Sigmoid colon (tissue), 7 donors: Measurements from ENCODE around the gene KRTAP4-9. TPM values are rescaled to one million over a fixed set of nuclear protein-coding genes. Genes with fewer than 3 reads are reported as not detected.
"Not testable (repeated sequence)": the region's sequence is repeated elsewhere in the genome, so short reads cannot be mapped to it uniquely, and the experiment has no call there.

ENCODE experiments used
- DNase-seq: peaks from one replicate; pipeline ENCODE4 v3.0.0-alpha.2; 2019
- H3K27ac ChIP-seq, 4 donors: fragments of 200-600 bp; sonication (generic); one replicate each; pipeline ENCODE4 v1.5.1; 2016 to 2019; ENCODE audit warnings: mild to moderate bottlenecking in 1 of 4
- H3K27me3 ChIP-seq, 3 donors: fragments of 200-600 bp; sonication (generic); one replicate each; pipeline ENCODE4 v1.5.1; 2019; ENCODE audit warnings: mild to moderate bottlenecking in 1 of 3
- H3K36me3 ChIP-seq, 4 donors: fragments of 200-600 bp; sonication (generic); one replicate each; pipeline ENCODE4 v1.5.1; 2016 to 2019
- H3K4me1 ChIP-seq, 4 donors: fragments of 200-600 bp; sonication (generic); one replicate each; pipeline ENCODE4 v1.5.1; 2017 to 2019
- H3K4me3 ChIP-seq, 4 donors: fragments of 200-600 bp; sonication (generic); one replicate each; pipeline ENCODE4 v1.5.1; 2017 to 2019; ENCODE audit warnings: mild to moderate bottlenecking in 2 of 4, moderate library complexity in 1 of 4
- H3K9me3 ChIP-seq, 4 donors: fragments of 200-600 bp in 3 of 4; sonication (generic) in 3 of 4; one replicate each; pipeline versions ENCODE4 v1.5.1 to v1.6.1; 2013 to 2019
- CTCF ChIP-seq, 4 experiments: fragments of 450-650 bp in 3 of 4; fragments of 200-600 bp in 1 of 4; IDR thresholded peaks; one replicate each; pipeline ENCODE4 v1.5.1; 2016 to 2019; ENCODE audit warnings: antibody characterized with exemption in 4 of 4, mild to moderate bottlenecking in 3 of 4, moderate library complexity in 2 of 4
- EP300 ChIP-seq, 4 donors: sonication (generic); formaldehyde crosslinking; IDR thresholded peaks; one replicate each; pipeline ENCODE4 v1.6.1; 2017; ENCODE audit warnings: antibody characterized with exemption in 4 of 4
- POLR2A ChIP-seq, 2 donors: fragments of 450-650 bp; IDR thresholded peaks; one replicate each; pipeline ENCODE4 v1.6.1; 2016; ENCODE audit warnings: antibody characterized with exemption in 2 of 2, mild to moderate bottlenecking in 2 of 2, moderate library complexity in 2 of 2
- POLR2AphosphoS5 ChIP-seq, 4 donors: sonication (generic); formaldehyde crosslinking; IDR thresholded peaks; one replicate each; pipeline ENCODE4 v1.6.1; 2017; ENCODE audit warnings: antibody characterized with exemption in 4 of 4
- WGBS, 2 donors: extraction: QIAGEN DNeasy Blood & Tissue Kit; methylation state at CpG; one replicate each; pipeline ENCODE4 v1.1.7; 2013; 5-methylcytosine and 5-hydroxymethylcytosine counted together
- intact Hi-C: fragments of 100-400 bp; cut with DNase I; formaldehyde crosslinking; loops from one replicate; pipeline ENCODE4 v1.15.1; 2023
- polyA plus RNA-seq, 3 donors: library from polyadenylated mRNA; stranded (reverse); fragments of 200-250 nt; gene quantifications; one replicate each; pipeline ENCODE4 v1.2.3, GENCODE V29; 2013
- total RNA-seq, 4 donors: library from RNA; depleted of rRNA; stranded (reverse); fragments of >200 nt; gene quantifications; one replicate each; pipeline ENCODE4 v1.1.0, GENCODE V29; 2016
- donor health status: healthy with polysubstance abuse.
- donor health status: Bipolar disorder and iron deficiency.
- donor health status: healthy.

Gene KRTAP4-9
- total and polyA plus RNA-seq, 7 donors = not detected

DNA sequence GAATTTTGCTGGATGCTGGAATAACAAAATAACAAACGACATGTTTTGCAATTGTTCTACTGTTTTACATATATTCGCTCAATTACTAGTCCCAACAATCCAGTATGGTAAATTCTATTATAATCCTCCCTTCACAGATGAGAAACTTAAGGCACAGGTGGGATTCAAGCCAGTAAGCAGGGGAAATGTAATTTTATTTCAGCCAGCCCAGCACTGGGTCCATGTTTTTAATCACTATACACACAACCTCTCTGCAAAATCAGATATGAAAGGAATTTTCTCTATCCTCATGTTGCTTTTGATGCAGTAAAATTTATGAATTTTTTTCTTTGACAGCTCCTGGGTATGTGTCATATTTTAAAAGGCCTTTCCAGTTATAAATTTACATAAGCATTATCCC, 40.1 kb downstream of the KRTAP4-9 start:
- 92 to 93% methylated on average over 2 of the region's 2 CpGs for WGBS, 2 donors
- H3K9me3 ChIP-seq = peaks cover 0 to 11% (median 3%) of the 10 kb centered on the region in 4 donors

GRCh38 chr17:41147531-41148204, 42.5 kb downstream of the KRTAP4-9 start:
- H3K4me3 ChIP-seq = no peak overlapping the region
- 90 to 95% methylated on average over 2 of the region's 2 CpGs for WGBS, 2 donors
- no peaks in the 10 kb centered on the region for H3K4me1 ChIP-seq
- peaks cover 0 to 8% (median 3%) of the 10 kb centered on the region in 4 donors for H3K9me3 ChIP-seq
- intact Hi-C loops = no loop called here
- DNase-seq = no peak
- no peaks in the 10 kb centered on the region for H3K36me3 ChIP-seq
- H3K27ac ChIP-seq = no peak overlapping the region
- no peak for TF ChIP-seq POLR2AphosphoS5 (IDR thresholded peaks at IDR 0.05)
- TF ChIP-seq POLR2A (IDR thresholded peaks at IDR 0.05) = no peak
- TF ChIP-seq CTCF (IDR thresholded peaks at IDR 0.05) = no peak
- no peaks in the 10 kb centered on the region for H3K27me3 ChIP-seq

More for the DNA sequence above, 40.1 kb downstream of the KRTAP4-9 start:
- H3K27me3 ChIP-seq = no peaks in the 10 kb centered on the region
- DNase-seq = no peak
- intact Hi-C loops = no loop called here
- no peaks in the 10 kb centered on the region for H3K36me3 ChIP-seq
- no peak overlapping the region for H3K4me3 ChIP-seq
- no peak overlapping the region for H3K27ac ChIP-seq
- TF ChIP-seq CTCF (IDR thresholded peaks at IDR 0.05) = no peak
- TF ChIP-seq POLR2A (IDR thresholded peaks at IDR 0.05) = no peak
- TF ChIP-seq EP300 (IDR thresholded peaks at IDR 0.05) = no peak
- no peaks in the 10 kb centered on the region for H3K4me1 ChIP-seq

GRCh38 chr17:41148971-41149651, 43.9 kb downstream of the KRTAP4-9 start:
- H3K4me1 ChIP-seq, H3K27ac ChIP-seq, H3K9me3 ChIP-seq, H3K27me3 ChIP-seq, DNase-seq, H3K36me3 ChIP-seq, intact Hi-C loops, H3K4me3 ChIP-seq: not testable (repeated sequence)
- 86 to 90% methylated on average over 10 of the region's 10 CpGs for WGBS, 2 donors

DNA sequence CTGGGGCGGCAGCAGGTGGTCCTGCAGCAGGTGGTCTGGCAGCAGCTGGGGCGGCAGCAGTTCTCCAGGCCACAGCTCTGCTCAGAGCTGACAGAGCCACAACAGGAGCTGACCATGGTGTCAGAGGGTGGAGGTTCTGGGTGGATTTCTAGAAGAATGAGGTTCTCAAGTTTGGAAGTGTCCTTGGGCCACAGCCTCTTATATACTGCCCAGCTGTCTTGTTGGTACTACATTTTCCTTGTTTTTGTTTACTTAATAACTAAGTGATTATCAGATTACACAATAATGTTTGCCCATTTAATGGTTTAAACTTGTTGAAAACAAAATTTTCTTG, 44.4 kb downstream of the KRTAP4-9 start, which contains the start of gene KRTAP4-5:
TSS of gene KRTAP4-5 (minus strand) at position 174 of the 334 bp plus-strand sequence. CDS start at position 116, 58 bp downstream.
- H3K27me3 ChIP-seq = no peaks in the 10 kb centered on the region

GRCh38 chr17:41150026-41150425, 44.8 kb downstream of the KRTAP4-9 start:
- no peak overlapping the region for H3K27ac ChIP-seq
- no peaks in the 10 kb centered on the region for H3K4me1 ChIP-seq
- no peaks in the 10 kb centered on the region for H3K36me3 ChIP-seq
- H3K27me3 ChIP-seq = no peaks in the 10 kb centered on the region
- TF ChIP-seq CTCF (IDR thresholded peaks at IDR 0.05) (no peak), POLR2A (IDR thresholded peaks at IDR 0.05) (no peak), POLR2AphosphoS5 (IDR thresholded peaks at IDR 0.05) (no peak), EP300 (IDR thresholded peaks at IDR 0.05) (no peak)
- H3K9me3 ChIP-seq = no peaks in the 10 kb centered on the region
- no peak for DNase-seq
- H3K4me3 ChIP-seq = no peak overlapping the region
- 84 to 92% methylated on average over 4 of the region's 4 CpGs for WGBS, 2 donors
- intact Hi-C loops = no loop called here

More for the DNA sequence above, 44.4 kb downstream of the KRTAP4-9 start, which contains the start of gene KRTAP4-5:
- TF ChIP-seq POLR2A (IDR thresholded peaks at IDR 0.05) = no peak
- no peak for TF ChIP-seq EP300 (IDR thresholded peaks at IDR 0.05)
- TF ChIP-seq POLR2AphosphoS5 (IDR thresholded peaks at IDR 0.05) = no peak
- intact Hi-C loops = no loop called here
- no peak within 1 kb of the TSS for H3K4me3 ChIP-seq
- H3K4me1 ChIP-seq = no peaks in the 10 kb centered on the region
- 61 to 65% methylated on average over 2 of the region's 2 CpGs for WGBS, 2 donors
- H3K36me3 ChIP-seq = no peaks in the 10 kb centered on the region
- no peak for DNase-seq
- no peak within 1 kb of the TSS for H3K27ac ChIP-seq
- H3K9me3 ChIP-seq = no peaks in the 10 kb centered on the region
